HL-60 (cell line): ENCODE results near the gene P2RX3.

Experiments used
- GABPA ChIP-seq: IDR thresholded peaks from 2 replicates; pipeline ENCODE4 v1.6.1; 2012; ENCODE audit warnings: low read depth
- POLR2AphosphoS5 ChIP-seq: IDR thresholded peaks from 2 replicates; pipeline ENCODE4 v1.6.1; 2012; ENCODE audit warnings: low read depth
- TF ChIP-seq, protein P1 (sequence below): IDR thresholded peaks from one replicate; pipeline ENCODE4 v1.5.1; 2011; ENCODE audit warnings: low read length, control low read depth, inconsistent platforms; ENCODE audit not compliant: insufficient read depth

- TF ChIP-seq, protein P1, sequence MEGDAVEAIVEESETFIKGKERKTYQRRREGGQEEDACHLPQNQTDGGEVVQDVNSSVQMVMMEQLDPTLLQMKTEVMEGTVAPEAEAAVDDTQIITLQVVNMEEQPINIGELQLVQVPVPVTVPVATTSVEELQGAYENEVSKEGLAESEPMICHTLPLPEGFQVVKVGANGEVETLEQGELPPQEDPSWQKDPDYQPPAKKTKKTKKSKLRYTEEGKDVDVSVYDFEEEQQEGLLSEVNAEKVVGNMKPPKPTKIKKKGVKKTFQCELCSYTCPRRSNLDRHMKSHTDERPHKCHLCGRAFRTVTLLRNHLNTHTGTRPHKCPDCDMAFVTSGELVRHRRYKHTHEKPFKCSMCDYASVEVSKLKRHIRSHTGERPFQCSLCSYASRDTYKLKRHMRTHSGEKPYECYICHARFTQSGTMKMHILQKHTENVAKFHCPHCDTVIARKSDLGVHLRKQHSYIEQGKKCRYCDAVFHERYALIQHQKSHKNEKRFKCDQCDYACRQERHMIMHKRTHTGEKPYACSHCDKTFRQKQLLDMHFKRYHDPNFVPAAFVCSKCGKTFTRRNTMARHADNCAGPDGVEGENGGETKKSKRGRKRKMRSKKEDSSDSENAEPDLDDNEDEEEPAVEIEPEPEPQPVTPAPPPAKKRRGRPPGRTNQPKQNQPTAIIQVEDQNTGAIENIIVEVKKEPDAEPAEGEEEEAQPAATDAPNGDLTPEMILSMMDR, result no peak
- TF ChIP-seq GABPA (no peak), POLR2AphosphoS5 (no peak)
Measured at GRCh38 chr11:57395905-57396623, 57.9 kb downstream of the P2RX3 start.
